ENCODE measurements around the gene APP.
A peak's percentile ranks its signal among the peaks of the same experiment; 100 is the strongest.

Gene APP

GRCh38 chr21:25967181-25967900, 203.2 kb downstream of the APP start:
- no peak for DNase-seq

GRCh38 chr21:25965951-25966707, 204.4 kb downstream of the APP start:
- no peak for DNase-seq

- DNase-seq: no peak
These were observed 205.6 kb downstream of the APP start for GRCh38 chr21:25964926-25965325.

- no peak for DNase-seq
These were observed 206.6 kb downstream of the APP start for GRCh38 chr21:25964015-25964414.

- DNase-seq: no peak
These were observed 207.4 kb downstream of the APP start for GRCh38 chr21:25963181-25963580.

GRCh38 chr21:25961042-25961441, 209.5 kb downstream of the APP start:
- DNase-seq: no peak

- no peak for DNase-seq
These were observed 210.2 kb downstream of the APP start for GRCh38 chr21:25960402-25960801.

GRCh38 chr21:25959799-25960198, 210.8 kb downstream of the APP start:
- no peak for DNase-seq

GRCh38 chr21:25956993-25957714, 213.4 kb downstream of the APP start:
- no peak for DNase-seq

- no peak for DNase-seq
These were observed 214.9 kb downstream of the APP start for GRCh38 chr21:25955646-25956045.

- DNase-seq: no peak
These were observed 216.9 kb downstream of the APP start for GRCh38 chr21:25953659-25954058.

GRCh38 chr21:25953196-25953595, 217.4 kb downstream of the APP start:
- DNase-seq: no peak

GRCh38 chr21:25952306-25952705, 218.3 kb downstream of the APP start:
- DNase-seq: no peak

GRCh38 chr21:25949701-25950100, 220.9 kb downstream of the APP start:
- no peak for DNase-seq

GRCh38 chr21:25944672-25945213, 225.8 kb downstream of the APP start:
- DNase-seq: no peak

GRCh38 chr21:25944082-25944481, 226.5 kb downstream of the APP start:
- no peak for DNase-seq

- no peak for DNase-seq
These were observed 228.4 kb downstream of the APP start for GRCh38 chr21:25942135-25942534.

- DNase-seq: no peak
These were observed 231.2 kb downstream of the APP start for GRCh38 chr21:25939396-25939761.

GRCh38 chr21:25938658-25939395, 231.7 kb downstream of the APP start:
- DNase-seq: no peak

GRCh38 chr21:25936776-25937175, 233.8 kb downstream of the APP start:
- no peak for DNase-seq

GRCh38 chr21:25934771-25935224, 235.8 kb downstream of the APP start:
- DNase-seq: peak in 1 of 2 experiments; percentile 8

- no peak for DNase-seq
These were observed 236.4 kb downstream of the APP start for GRCh38 chr21:25934130-25934529.

GRCh38 chr21:25931765-25932164, 238.8 kb downstream of the APP start:
- DNase-seq: no peak
